GM12878 (cell line): ENCODE results near the gene TCERG1L. TPM values are rescaled to one million over a fixed set of nuclear protein-coding genes. Genes with fewer than 3 reads are reported as not detected.

ENCODE experiments used
- ATAC-seq: fragments of 200-7000 bp; cut with Tn5 transposase; 3 replicates; pipeline ENCODE4 v1.9.1; 2020; ENCODE audit warnings: mild to moderate bottlenecking, moderate library complexity
- BruUV-seq: library from RNA; stranded (reverse); fragments of 400-500 nt; replicated peaks from 2 replicates; lab custom pipeline; 2021; lab: Mats Ljungman, UMichigan
- CTCF ChIA-PET: fragments of 300-600 bp; sonication (Branson Sonifier 250); formaldehyde crosslinking; extraction: SDS; loops from one replicate; lab custom pipeline; 2021; ENCODE audit warnings: inconsistent platforms; lab: Yijun Ruan, JAX
- POLR2A ChIA-PET: fragments of 350-600 bp; formaldehyde crosslinking; extraction: SDS; loops from one replicate; lab custom pipeline; 2021; ENCODE audit warnings: inconsistent platforms; lab: Charles Lee
- RAD21 ChIA-PET: fragments of 300-600 bp; sonication (Branson Sonifier 250); formaldehyde crosslinking; loops from one replicate; lab custom pipeline; 2023; ENCODE audit warnings: antibody characterized with exemption; ENCODE audit not compliant: unreplicated experiment; lab: Charles Lee
- SMC1A ChIA-PET: fragments of 300-600 bp; sonication (Branson Sonifier 250); formaldehyde crosslinking; loops from one replicate; lab custom pipeline; 2023; ENCODE audit not compliant: unreplicated experiment, uncharacterized antibody; lab: Charles Lee
- DNase-seq: peaks from one replicate; pipeline ENCODE4 v3.0.0-alpha.2; 2011; ENCODE audit warnings: low read depth, low spot score
- FAIRE-seq: peaks from 3 replicates; lab custom pipeline; 2011; peaks lifted over from hg19 to GRCh38; lab: Jason Lieb, UNC
- H2AFZ ChIP-seq: 2 replicates; pipeline ENCODE4 v1.6.0; 2011; ENCODE audit warnings: low read depth, low read length, control low read depth; ENCODE audit not compliant: control insufficient read depth
- H3K27ac ChIP-seq: 2 replicates; pipeline ENCODE4 v1.5.1; 2011; ENCODE audit warnings: control low read depth; ENCODE audit not compliant: control insufficient read depth, insufficient read depth
- H3K27me3 ChIP-seq, 2 experiments: replicated peaks in 1 of 2; 2 replicates each; pipeline versions ENCODE4 v1.6.0 to v1.6.1; 2011; ENCODE audit warnings: low read length in 1 of 2; ENCODE audit not compliant: control insufficient read depth in 2 of 2, insufficient read depth in 2 of 2
- H3K36me3 ChIP-seq, 2 experiments: 2 replicates each; pipeline ENCODE4 v1.5.1; 2011; ENCODE audit warnings: low read length in 1 of 2; ENCODE audit not compliant: control insufficient read depth in 2 of 2, insufficient read depth in 2 of 2
- H3K4me1 ChIP-seq: 2 replicates; pipeline ENCODE4 v1.6.1; 2011; ENCODE audit warnings: mild to moderate bottlenecking, low read length, moderate library complexity, mixed read lengths; ENCODE audit not compliant: control insufficient read depth, insufficient read depth
- H3K4me2 ChIP-seq: 2 replicates; pipeline ENCODE4 v1.6.0; 2011; ENCODE audit warnings: control low read depth; ENCODE audit not compliant: control insufficient read depth, insufficient read depth
- H3K4me3 ChIP-seq: fragments of 200-600 bp; sonication (generic); 2 replicates; pipeline ENCODE4 v1.5.1; 2016
- H3K79me2 ChIP-seq: 2 replicates; pipeline ENCODE4 v1.6.0; 2011; ENCODE audit warnings: low read length; ENCODE audit not compliant: control insufficient read depth, insufficient read depth
- H3K9ac ChIP-seq: 2 replicates; pipeline ENCODE4 v1.8.0; 2011; ENCODE audit warnings: low read length, control low read depth, mixed read lengths; ENCODE audit not compliant: control insufficient read depth, insufficient read depth
- H3K9me3 ChIP-seq: replicated peaks from 3 replicates; pipeline ENCODE4 v1.5.1; 2011; ENCODE audit warnings: mild to moderate bottlenecking, low read length; ENCODE audit not compliant: control insufficient read depth, insufficient read depth
- H4K20me1 ChIP-seq: 2 replicates; pipeline ENCODE4 v1.6.0; 2011; ENCODE audit not compliant: control insufficient read depth, insufficient read depth
- BHLHE40 ChIP-seq, 2 experiments: fragments of 450-650 bp in 1 of 2; IDR thresholded peaks; 2 replicates each; pipeline ENCODE4 v1.6.1; 2011 to 2017; ENCODE audit warnings: low read depth in 2 of 2, borderline replicate concordance in 1 of 2, improper control_type of control experiment in 1 of 2, low read length in 1 of 2, mild to moderate bottlenecking in 1 of 2
- BRCA1 ChIP-seq: IDR thresholded peaks from 2 replicates; pipeline ENCODE4 v1.6.1; 2011; ENCODE audit warnings: low read depth, low read length, improper control_type of control experiment
- CREM ChIP-seq: IDR thresholded peaks from 2 replicates; pipeline ENCODE4 v1.6.1; 2014; ENCODE audit warnings: antibody characterized with exemption, low read depth
- DPF2 ChIP-seq: fragments of 450-650 bp; IDR thresholded peaks from 2 replicates; pipeline ENCODE4 v1.6.1; 2017; ENCODE audit warnings: mild to moderate bottlenecking
- HDGF ChIP-seq: fragments of 450-650 bp; IDR thresholded peaks from 2 replicates; pipeline ENCODE4 v1.6.1; 2016; ENCODE audit warnings: antibody characterized with exemption
- IKZF1 ChIP-seq: fragments of 450-650 bp; conservative IDR thresholded peaks from 2 replicates; pipeline ENCODE4 v1.6.1; 2017; ENCODE audit warnings: antibody characterized with exemption, mild to moderate bottlenecking
- KAT2A ChIP-seq: conservative IDR thresholded peaks from 2 replicates; pipeline ENCODE4 v1.6.1; 2011; ENCODE audit warnings: low read depth, low read length; ENCODE audit not compliant: control insufficient read depth
- POLR2A ChIP-seq: IDR thresholded peaks from 2 replicates; pipeline ENCODE4 v1.6.1; 2011; ENCODE audit warnings: low read depth, mild to moderate bottlenecking, low read length
- SP1 ChIP-seq: IDR thresholded peaks from one replicate; pipeline ENCODE4 v1.6.1; 2011; ENCODE audit warnings: low read depth, low read length
- SRF ChIP-seq, 2 experiments: IDR thresholded peaks; 2 replicates each; pipeline ENCODE4 v1.6.1; 2011; ENCODE audit warnings: low read depth in 2 of 2, low read length in 2 of 2, mild to moderate bottlenecking in 1 of 2, moderate library complexity in 1 of 2
- WGBS: methylation state at CpG from one replicate; pipeline ENCODE4 v1.1.6; 2016; ENCODE audit warnings: low lambda C conversion rate; ENCODE audit not compliant: insufficient replicate concordance, insufficient coverage; ENCODE audit errors: missing lambda C conversion rate; 5-methylcytosine and 5-hydroxymethylcytosine counted together
- in situ Hi-C: fragments of 300-500 bp; cut with MboI; formaldehyde crosslinking; loops from 9 replicates; pipeline ENCODE4 v1.14.3; 2018; ENCODE audit warnings: mixed read lengths
- intact Hi-C: fragments of 100-400 bp; cut with micrococcal nuclease; formaldehyde crosslinking; loops from one replicate; pipeline ENCODE4 v1.14.2; 2022; ENCODE audit not compliant: unreplicated experiment
- polyA plus RNA-seq, 11 experiments: library from polyadenylated mRNA; depleted of rRNA in 4 of 11; unstranded in 6 of 11; stranded (reverse) in 5 of 11; fragments of >200 nt; fragmentation: Nextera tagmentation in 4 of 11; fragmentation: Illumina TruSeq in 1 of 11; extraction: Ambion mirVana in 4 of 11; extraction: Trizol in 1 of 11; gene quantifications; 1 replicate in 1 of 11; 2 replicates in 10 of 11; pipeline versions ENCODE4 v1.2.1 to v1.2.3, GENCODE V29; 2011 to 2016; ENCODE audit warnings: inconsistent platforms in 2 of 11, missing spikeins in 2 of 11, low read depth in 1 of 11
- total RNA-seq, 4 experiments: library from RNA; depleted of rRNA in 3 of 4; stranded (reverse); fragments of >200 nt in 3 of 4; fragmentation: Illumina TruSeq in 1 of 4; extraction: Trizol in 1 of 4; gene quantifications; 2 replicates each; pipeline versions ENCODE4 v1.2.1 to v1.2.3, GENCODE V29; 2013 to 2021
- TF ChIP-seq, protein P1 (sequence below): fragments of 450-650 bp; IDR thresholded peaks from 2 replicates; pipeline ENCODE4 v1.6.1; 2014; ENCODE audit warnings: mild to moderate bottlenecking
- TF ChIP-seq, protein P2 (sequence below): IDR thresholded peaks from 2 replicates; pipeline ENCODE4 v1.6.1; 2012; ENCODE audit warnings: improper control_type of control experiment, low read depth, low read length; ENCODE audit not compliant: insufficient replicate concordance
- TF ChIP-seq, protein P3 (sequence below): fragments of 450-650 bp; IDR thresholded peaks from 2 replicates; pipeline ENCODE4 v1.6.1; 2017; ENCODE audit warnings: mild to moderate bottlenecking, moderate library complexity

Gene TCERG1L
- total and polyA plus RNA-seq, 10 of the 15 experiments (the other 5 are each of a cell fraction or from before 2014, with no cell fraction given), result not detected

DNA sequence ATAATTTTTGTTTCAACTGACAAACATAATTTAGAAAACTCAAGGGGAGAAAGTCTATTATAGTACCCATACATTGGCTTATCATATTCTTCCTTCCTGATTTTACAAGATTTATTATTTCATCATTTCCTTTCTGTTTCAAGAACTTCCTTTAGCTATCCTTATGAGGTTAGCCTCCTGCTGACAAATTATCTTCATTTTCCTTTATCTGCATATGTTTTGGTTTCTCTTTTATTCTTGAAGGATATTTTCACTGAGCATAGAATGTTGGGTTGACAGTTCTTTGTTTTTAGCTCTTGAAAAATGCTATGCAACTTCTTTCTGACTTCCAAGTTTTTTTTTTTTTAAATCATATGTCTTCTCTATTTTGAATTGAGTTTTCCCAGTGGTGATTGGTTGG is 21.3 kb upstream of the TCERG1L start (continued):
- TF ChIP-seq, protein P1, sequence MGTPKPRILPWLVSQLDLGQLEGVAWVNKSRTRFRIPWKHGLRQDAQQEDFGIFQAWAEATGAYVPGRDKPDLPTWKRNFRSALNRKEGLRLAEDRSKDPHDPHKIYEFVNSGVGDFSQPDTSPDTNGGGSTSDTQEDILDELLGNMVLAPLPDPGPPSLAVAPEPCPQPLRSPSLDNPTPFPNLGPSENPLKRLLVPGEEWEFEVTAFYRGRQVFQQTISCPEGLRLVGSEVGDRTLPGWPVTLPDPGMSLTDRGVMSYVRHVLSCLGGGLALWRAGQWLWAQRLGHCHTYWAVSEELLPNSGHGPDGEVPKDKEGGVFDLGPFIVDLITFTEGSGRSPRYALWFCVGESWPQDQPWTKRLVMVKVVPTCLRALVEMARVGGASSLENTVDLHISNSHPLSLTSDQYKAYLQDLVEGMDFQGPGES, result no peak
- TF ChIP-seq IKZF1 (no peak), KAT2A (no peak), BRCA1 (no peak), SP1 (no peak), SRF (IDR thresholded peaks at IDR 0.05; ENCODE audit: low read depth in 2 of 2, low read length in 2 of 2) (no peak)
- TF ChIP-seq, protein P2, sequence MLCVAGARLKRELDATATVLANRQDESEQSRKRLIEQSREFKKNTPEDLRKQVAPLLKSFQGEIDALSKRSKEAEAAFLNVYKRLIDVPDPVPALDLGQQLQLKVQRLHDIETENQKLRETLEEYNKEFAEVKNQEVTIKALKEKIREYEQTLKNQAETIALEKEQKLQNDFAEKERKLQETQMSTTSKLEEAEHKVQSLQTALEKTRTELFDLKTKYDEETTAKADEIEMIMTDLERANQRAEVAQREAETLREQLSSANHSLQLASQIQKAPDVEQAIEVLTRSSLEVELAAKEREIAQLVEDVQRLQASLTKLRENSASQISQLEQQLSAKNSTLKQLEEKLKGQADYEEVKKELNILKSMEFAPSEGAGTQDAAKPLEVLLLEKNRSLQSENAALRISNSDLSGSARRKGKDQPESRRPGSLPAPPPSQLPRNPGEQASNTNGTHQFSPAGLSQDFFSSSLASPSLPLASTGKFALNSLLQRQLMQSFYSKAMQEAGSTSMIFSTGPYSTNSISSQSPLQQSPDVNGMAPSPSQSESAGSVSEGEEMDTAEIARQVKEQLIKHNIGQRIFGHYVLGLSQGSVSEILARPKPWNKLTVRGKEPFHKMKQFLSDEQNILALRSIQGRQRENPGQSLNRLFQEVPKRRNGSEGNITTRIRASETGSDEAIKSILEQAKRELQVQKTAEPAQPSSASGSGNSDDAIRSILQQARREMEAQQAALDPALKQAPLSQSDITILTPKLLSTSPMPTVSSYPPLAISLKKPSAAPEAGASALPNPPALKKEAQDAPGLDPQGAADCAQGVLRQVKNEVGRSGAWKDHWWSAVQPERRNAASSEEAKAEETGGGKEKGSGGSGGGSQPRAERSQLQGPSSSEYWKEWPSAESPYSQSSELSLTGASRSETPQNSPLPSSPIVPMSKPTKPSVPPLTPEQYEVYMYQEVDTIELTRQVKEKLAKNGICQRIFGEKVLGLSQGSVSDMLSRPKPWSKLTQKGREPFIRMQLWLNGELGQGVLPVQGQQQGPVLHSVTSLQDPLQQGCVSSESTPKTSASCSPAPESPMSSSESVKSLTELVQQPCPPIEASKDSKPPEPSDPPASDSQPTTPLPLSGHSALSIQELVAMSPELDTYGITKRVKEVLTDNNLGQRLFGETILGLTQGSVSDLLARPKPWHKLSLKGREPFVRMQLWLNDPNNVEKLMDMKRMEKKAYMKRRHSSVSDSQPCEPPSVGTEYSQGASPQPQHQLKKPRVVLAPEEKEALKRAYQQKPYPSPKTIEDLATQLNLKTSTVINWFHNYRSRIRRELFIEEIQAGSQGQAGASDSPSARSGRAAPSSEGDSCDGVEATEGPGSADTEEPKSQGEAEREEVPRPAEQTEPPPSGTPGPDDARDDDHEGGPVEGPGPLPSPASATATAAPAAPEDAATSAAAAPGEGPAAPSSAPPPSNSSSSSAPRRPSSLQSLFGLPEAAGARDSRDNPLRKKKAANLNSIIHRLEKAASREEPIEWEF, result no peak

DNA sequence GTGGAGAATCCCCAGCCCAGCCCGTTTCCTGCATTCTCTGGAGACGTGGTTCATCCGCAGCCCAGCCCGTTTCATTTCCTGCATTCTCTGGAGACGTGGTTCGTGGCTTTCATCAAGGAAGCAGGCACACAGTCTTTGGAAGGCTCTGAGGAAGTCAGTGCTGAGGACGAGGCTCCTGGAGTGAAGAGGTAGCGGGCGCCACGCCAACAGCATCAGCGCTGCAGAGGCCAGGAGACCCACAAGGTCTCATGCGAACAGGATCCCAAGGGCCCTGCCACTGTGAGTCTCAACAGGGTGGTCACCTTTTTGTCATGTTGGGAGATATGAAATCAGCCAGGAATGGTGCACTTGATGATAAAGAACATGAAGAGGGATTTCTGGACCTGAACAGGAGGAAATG is 12.4 kb upstream of the TCERG1L start:
- DNase-seq (no peak), FAIRE-seq (no peak), ATAC-seq (no peak)
- CTCF ChIA-PET, result no interaction called here
- H3K4me1 ChIP-seq, result no peaks in the 10 kb centered on the region
- H3K4me2 ChIP-seq, result no peak overlapping the region
- no peak overlapping the region for H2AFZ ChIP-seq
- H3K36me3 ChIP-seq, result no peaks in the 10 kb centered on the region
- H3K9me3 ChIP-seq, result no peaks in the 10 kb centered on the region
- H3K79me2 ChIP-seq, result no peaks in the 10 kb centered on the region
- 41% methylated on average over 12 of the region's 12 CpGs for WGBS
- intact Hi-C loops (no loop called here), in situ Hi-C loops (no loop called here)
- SMC1A ChIA-PET, result no interaction called here
- RAD21 ChIA-PET, result no interaction called here
- BruUV-seq, result no TSS peak
- H4K20me1 ChIP-seq, result no peaks in the 10 kb centered on the region
- no peaks in the 10 kb centered on the region for H3K27me3 ChIP-seq
- H3K4me3 ChIP-seq, result no peak overlapping the region
- H3K9ac ChIP-seq, result no peak overlapping the region
- POLR2A ChIA-PET, result no interaction called here
- no peak overlapping the region for H3K27ac ChIP-seq
- TF ChIP-seq POLR2A (no peak), HDGF (no peak), CREM (no peak), BHLHE40 (IDR thresholded peaks at IDR 0.05; ENCODE audit: borderline replicate concordance in 1 of 2, low read depth in 2 of 2, low read length in 1 of 2) (no peak), DPF2 (no peak)
- TF ChIP-seq, protein P3, sequence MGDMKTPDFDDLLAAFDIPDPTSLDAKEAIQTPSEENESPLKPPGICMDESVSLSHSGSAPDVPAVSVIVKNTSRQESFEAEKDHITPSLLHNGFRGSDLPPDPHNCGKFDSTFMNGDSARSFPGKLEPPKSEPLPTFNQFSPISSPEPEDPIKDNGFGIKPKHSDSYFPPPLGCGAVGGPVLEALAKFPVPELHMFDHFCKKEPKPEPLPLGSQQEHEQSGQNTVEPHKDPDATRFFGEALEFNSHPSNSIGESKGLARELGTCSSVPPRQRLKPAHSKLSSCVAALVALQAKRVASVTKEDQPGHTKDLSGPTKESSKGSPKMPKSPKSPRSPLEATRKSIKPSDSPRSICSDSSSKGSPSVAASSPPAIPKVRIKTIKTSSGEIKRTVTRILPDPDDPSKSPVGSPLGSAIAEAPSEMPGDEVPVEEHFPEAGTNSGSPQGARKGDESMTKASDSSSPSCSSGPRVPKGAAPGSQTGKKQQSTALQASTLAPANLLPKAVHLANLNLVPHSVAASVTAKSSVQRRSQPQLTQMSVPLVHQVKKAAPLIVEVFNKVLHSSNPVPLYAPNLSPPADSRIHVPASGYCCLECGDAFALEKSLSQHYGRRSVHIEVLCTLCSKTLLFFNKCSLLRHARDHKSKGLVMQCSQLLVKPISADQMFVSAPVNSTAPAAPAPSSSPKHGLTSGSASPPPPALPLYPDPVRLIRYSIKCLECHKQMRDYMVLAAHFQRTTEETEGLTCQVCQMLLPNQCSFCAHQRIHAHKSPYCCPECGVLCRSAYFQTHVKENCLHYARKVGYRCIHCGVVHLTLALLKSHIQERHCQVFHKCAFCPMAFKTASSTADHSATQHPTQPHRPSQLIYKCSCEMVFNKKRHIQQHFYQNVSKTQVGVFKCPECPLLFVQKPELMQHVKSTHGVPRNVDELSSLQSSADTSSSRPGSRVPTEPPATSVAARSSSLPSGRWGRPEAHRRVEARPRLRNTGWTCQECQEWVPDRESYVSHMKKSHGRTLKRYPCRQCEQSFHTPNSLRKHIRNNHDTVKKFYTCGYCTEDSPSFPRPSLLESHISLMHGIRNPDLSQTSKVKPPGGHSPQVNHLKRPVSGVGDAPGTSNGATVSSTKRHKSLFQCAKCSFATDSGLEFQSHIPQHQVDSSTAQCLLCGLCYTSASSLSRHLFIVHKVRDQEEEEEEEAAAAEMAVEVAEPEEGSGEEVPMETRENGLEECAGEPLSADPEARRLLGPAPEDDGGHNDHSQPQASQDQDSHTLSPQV, result no peak
